ENCODE results near the gene SLIT3. TPM values are rescaled to one million over a fixed set of nuclear protein-coding genes. Genes with fewer than 3 reads are reported as not detected.
A peak's percentile ranks its signal among the peaks of the same experiment; 100 is the strongest.

Gene SLIT3
- total and polyA plus RNA-seq, 4 donors: 4.6 to 48.5 (median 19.8) TPM

DNA sequence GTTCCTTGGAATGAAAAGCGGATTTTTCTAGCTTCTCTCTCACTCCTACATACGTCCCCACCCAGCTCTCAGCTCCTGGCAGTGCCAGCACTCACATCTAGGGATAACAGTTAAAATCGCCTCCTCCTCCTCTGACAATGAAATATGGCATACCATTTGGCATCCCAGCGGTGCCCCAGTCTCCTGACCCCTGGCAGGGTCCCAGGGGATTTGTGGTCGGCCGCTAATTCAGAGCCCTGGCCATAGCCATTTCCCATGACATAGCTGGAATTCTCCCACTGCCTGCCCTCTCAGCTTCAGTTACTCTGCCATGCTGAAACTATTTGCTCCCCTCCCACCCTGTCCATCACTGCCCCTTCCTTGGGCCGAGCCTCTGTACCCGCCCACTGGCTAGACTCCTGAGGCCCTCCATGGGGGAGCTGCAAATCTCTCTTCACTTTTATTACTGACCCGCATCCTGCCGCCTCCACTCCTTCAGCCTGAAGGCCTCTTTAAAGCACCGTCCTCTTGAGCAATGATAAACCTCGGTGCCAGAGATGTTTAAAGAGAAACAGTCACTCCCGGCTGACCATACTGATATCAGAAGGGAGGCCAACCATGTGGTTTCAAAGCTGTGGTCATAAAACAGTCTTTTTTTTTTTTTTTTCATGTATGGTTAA lies 139.8 kb downstream of the SLIT3 start:
- peak overlapping the region in 1 of 2 donors; percentile 61 for H3K9ac ChIP-seq (ENCODE audit: insufficient read depth in 1 of 2, low read length in 2 of 2)
- no peaks in the 10 kb centered on the region for H3K36me3 ChIP-seq (ENCODE audit: control insufficient read depth in 4 of 4, insufficient read depth in 4 of 4, low read length in 4 of 4)
- DNase-seq: peak; percentile 83 to 93 (median 83)
- H3K27ac ChIP-seq (ENCODE audit: low read depth in 1 of 2, low read length in 1 of 2): peak overlapping the region in 1 of 2 donors; percentile 49
- peaks cover 0 to 17% (median 11%) of the 10 kb centered on the region in 5 donors for H3K4me1 ChIP-seq (ENCODE audit: control insufficient read depth in 5 of 5, insufficient read depth in 5 of 5, low read length in 5 of 5)
- peak; percentile 55 for ATAC-seq (ENCODE audit: insufficient read depth, low FRiP score)
- no peaks in the 10 kb centered on the region for H3K27me3 ChIP-seq (ENCODE audit: control insufficient read depth in 3 of 3, insufficient read depth in 3 of 3, low read length in 2 of 3)
- TF ChIP-seq, protein P1, sequence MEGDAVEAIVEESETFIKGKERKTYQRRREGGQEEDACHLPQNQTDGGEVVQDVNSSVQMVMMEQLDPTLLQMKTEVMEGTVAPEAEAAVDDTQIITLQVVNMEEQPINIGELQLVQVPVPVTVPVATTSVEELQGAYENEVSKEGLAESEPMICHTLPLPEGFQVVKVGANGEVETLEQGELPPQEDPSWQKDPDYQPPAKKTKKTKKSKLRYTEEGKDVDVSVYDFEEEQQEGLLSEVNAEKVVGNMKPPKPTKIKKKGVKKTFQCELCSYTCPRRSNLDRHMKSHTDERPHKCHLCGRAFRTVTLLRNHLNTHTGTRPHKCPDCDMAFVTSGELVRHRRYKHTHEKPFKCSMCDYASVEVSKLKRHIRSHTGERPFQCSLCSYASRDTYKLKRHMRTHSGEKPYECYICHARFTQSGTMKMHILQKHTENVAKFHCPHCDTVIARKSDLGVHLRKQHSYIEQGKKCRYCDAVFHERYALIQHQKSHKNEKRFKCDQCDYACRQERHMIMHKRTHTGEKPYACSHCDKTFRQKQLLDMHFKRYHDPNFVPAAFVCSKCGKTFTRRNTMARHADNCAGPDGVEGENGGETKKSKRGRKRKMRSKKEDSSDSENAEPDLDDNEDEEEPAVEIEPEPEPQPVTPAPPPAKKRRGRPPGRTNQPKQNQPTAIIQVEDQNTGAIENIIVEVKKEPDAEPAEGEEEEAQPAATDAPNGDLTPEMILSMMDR (IDR thresholded peaks at IDR 0.05; ENCODE audit: control extremely low read depth, extremely low read depth): no peak
- WGBS, 2 donors: 41 to 65% methylated on average over 13 of the region's 13 CpGs
- peaks cover 0 to 3% (median 2%) of the 10 kb centered on the region in 4 donors for H3K9me3 ChIP-seq (ENCODE audit: control insufficient read depth in 4 of 4, insufficient read depth in 3 of 4, low read length in 3 of 4)
- H3K4me3 ChIP-seq: no peak overlapping the region

DNA sequence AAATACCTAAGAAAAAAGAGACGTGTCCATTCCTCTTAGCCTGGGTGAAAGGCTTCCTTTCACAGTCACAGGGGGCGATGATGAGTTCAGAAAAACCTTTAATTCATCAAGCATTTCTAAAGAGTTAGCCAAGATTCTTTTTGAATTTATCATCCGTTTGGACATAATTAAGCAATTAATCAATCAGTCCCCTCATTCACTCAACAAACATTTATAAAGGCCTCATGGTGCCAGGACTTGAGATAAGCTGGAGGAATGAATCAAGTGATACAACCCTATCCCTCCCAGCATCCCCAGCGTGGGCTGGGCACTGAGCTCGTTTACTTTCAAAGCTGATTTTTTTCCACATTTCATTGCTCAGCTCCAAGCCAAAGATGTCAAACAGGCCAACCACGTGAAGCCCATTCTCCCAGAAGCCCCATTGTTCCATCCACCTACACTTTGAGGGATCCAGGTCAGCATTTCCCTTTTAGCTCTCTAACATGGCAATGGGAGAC lies 140.5 kb downstream of the SLIT3 start:
- Histone ChIP-seq H3K27me3 (ENCODE audit: control insufficient read depth in 3 of 3, insufficient read depth in 3 of 3, low read length in 2 of 3) (no peaks in the 10 kb centered on the region), H3K36me3 (ENCODE audit: control insufficient read depth in 4 of 4, insufficient read depth in 4 of 4, low read length in 4 of 4) (no peaks in the 10 kb centered on the region), H3K4me3 (no peak overlapping the region), H3K4me1 (ENCODE audit: control insufficient read depth in 5 of 5, insufficient read depth in 5 of 5, low read length in 5 of 5) (peaks cover 0 to 17% (median 11%) of the 10 kb centered on the region in 5 donors), H3K9ac (ENCODE audit: insufficient read depth in 1 of 2, low read length in 2 of 2) (peak overlapping the region in 1 of 2 donors; percentile 61), H3K9me3 (ENCODE audit: control insufficient read depth in 4 of 4, insufficient read depth in 3 of 4, low read length in 3 of 4) (peaks cover 0 to 3% (median 2%) of the 10 kb centered on the region in 4 donors), H3K27ac (ENCODE audit: low read depth in 1 of 2, low read length in 1 of 2) (peak overlapping the region in 1 of 2 donors; percentile 49)
- TF ChIP-seq, protein P1 (IDR thresholded peaks at IDR 0.05; ENCODE audit: control extremely low read depth, extremely low read depth): no peak
- no peak for ATAC-seq (ENCODE audit: insufficient read depth, low FRiP score)
- WGBS, 2 donors: 66 to 84% methylated on average over 6 of the region's 6 CpGs
- no peak for DNase-seq

DNA sequence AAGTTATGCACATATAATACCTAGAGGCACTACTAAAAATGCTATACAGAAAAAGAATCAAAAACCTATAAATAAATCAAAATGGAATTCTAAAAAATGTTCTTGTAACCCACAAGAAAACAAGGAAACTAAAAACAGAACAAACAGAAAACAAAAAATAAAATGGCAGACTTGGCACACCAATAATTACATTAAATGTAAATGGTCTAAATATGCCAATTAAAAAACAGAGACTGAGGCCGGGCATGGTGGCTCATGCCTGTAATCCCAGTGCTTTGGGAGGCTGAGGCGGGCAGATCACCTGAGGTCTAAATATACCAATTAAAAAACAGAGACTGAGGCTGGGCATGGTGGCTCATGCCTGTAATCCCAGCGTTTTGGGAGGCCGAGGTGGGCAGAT lies 142.2 kb downstream of the SLIT3 start:
- WGBS, 2 donors: 96% methylated on average over 4 of the region's 4 CpGs
- peaks cover 0 to 17% (median 11%) of the 10 kb centered on the region in 5 donors for H3K4me1 ChIP-seq (ENCODE audit: control insufficient read depth in 5 of 5, insufficient read depth in 5 of 5, low read length in 5 of 5)

More for the DNA sequence above, 142.2 kb downstream of the SLIT3 start:
- no peak overlapping the region for H3K4me3 ChIP-seq
- no peak for DNase-seq
- H3K9me3 ChIP-seq (ENCODE audit: control insufficient read depth in 4 of 4, insufficient read depth in 3 of 4, low read length in 3 of 4): peaks cover 0 to 4% (median 2%) of the 10 kb centered on the region in 4 donors
- no peak for ATAC-seq (ENCODE audit: insufficient read depth, low FRiP score)
- TF ChIP-seq, protein P1 (IDR thresholded peaks at IDR 0.05; ENCODE audit: control extremely low read depth, extremely low read depth): no peak
- no peaks in the 10 kb centered on the region for H3K27me3 ChIP-seq (ENCODE audit: control insufficient read depth in 3 of 3, insufficient read depth in 3 of 3, low read length in 2 of 3)
- H3K27ac ChIP-seq (ENCODE audit: low read depth in 1 of 2, low read length in 1 of 2): no peak overlapping the region
- H3K36me3 ChIP-seq (ENCODE audit: control insufficient read depth in 4 of 4, insufficient read depth in 4 of 4, low read length in 4 of 4): no peaks in the 10 kb centered on the region
- no peak overlapping the region for H3K9ac ChIP-seq (ENCODE audit: insufficient read depth in 1 of 2, low read length in 2 of 2)
